ENCODE data around the gene LIN54.

- TF ChIP-seq CTCF (IDR thresholded peaks at IDR 0.05) (no peak), POLR2A (IDR thresholded peaks at IDR 0.05) (no peak)
Measured at GRCh38 chr4:82896755-82897154, 113.9 kb downstream of the LIN54 start.
